ENCODE results near the gene NFAM1. TPM values are rescaled to one million over a fixed set of nuclear protein-coding genes. Genes with fewer than 3 reads are reported as not detected.

The NFAM1 gene
- total RNA-seq, 1 experiment from 2014 or later: 0.12 TPM

DNA sequence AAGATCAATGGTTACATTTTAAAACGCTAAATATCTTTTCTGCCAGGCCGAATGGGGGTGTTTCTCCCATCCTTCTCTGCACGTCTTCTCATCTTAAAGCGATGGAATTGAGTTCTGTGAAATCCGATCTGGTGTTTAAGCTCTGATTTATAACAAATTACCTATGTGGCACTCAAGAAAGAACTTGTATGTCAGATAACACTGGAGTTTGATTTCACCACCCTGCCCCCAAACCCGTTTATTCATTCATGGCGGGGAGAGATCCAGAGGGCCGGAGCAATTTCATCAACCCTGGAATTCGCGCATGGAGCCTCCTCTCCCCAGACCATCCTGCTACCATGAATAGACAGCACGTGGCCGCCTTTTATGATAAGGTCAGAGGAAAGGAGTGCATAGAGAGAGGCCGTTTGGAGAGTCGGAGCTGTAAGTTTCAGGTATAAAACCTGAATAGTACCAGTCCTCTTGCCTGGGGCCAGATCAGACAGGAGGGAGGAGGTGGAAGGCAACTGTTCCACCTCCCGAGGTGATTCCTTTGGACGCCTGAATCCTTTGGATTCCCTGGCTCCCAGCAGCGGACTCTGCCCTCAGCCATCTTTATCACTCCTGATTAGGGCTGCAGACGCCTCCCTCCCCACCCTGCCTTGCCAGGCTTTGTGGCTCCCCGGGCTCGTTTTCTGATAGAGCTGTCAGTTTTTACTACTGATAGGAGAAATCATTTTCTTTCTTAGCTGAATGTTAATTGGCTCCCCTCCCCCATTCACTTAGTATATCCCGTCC is 27.3 kb upstream of the NFAM1 start:
- ATAC-seq (no peak), DNase-seq (ENCODE audit: low read depth, low spot score) (no peak)
- H3K9me3 ChIP-seq (ENCODE audit: control insufficient read depth in 1 of 2, insufficient read depth in 1 of 2, low read depth in 1 of 2, low read length in 2 of 2): no peaks in the 10 kb centered on the region
- ChIA-PET RAD21 (ENCODE audit: low non-redundant PET in 1 of 2, low total read pairs in 2 of 2, uncharacterized antibody in 2 of 2, unreplicated experiment in 2 of 2) (no interaction called here), POLR2A (no interaction called here), CTCF (no interaction called here)
- peaks cover 3% of the 10 kb centered on the region; the same call in 1 of the 2 replicates for H3K27me3 ChIP-seq (ENCODE audit: insufficient read depth, low read length)
- no peaks in the 10 kb centered on the region for H3K9me2 ChIP-seq (ENCODE audit: insufficient read depth)
- no peak overlapping the region for H3K4me2 ChIP-seq (ENCODE audit: low read length)
- no peaks in the 10 kb centered on the region for H3K36me3 ChIP-seq (ENCODE audit: control insufficient read depth in 1 of 2, insufficient read depth in 2 of 2, low read length in 2 of 2)
- H3K27ac ChIP-seq (ENCODE audit: low read depth, low read length): no peak overlapping the region
- intact Hi-C loops (cut with micrococcal nuclease): no loop called here
- no TSS peak for BruUV-seq (replicated peaks)
- H3K4me1 ChIP-seq (ENCODE audit: control insufficient read depth in 1 of 2, insufficient read depth in 2 of 2, low read length in 2 of 2): no peaks in the 10 kb centered on the region
- TF ChIP-seq EGR1 (IDR thresholded peaks at IDR 0.05; ENCODE audit: low read depth): no peak
- TF ChIP-seq YY1 (IDR thresholded peaks at IDR 0.05; ENCODE audit: extremely low read depth, insufficient replicate concordance, low read depth, low read length): no peak
- TF ChIP-seq, protein P1, sequence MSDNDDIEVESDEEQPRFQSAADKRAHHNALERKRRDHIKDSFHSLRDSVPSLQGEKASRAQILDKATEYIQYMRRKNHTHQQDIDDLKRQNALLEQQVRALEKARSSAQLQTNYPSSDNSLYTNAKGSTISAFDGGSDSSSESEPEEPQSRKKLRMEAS (IDR thresholded peaks at IDR 0.05): no peak
- TF ChIP-seq CBX3 (IDR thresholded peaks at IDR 0.05; ENCODE audit: low read depth): no peak
- TF ChIP-seq, protein P2, sequence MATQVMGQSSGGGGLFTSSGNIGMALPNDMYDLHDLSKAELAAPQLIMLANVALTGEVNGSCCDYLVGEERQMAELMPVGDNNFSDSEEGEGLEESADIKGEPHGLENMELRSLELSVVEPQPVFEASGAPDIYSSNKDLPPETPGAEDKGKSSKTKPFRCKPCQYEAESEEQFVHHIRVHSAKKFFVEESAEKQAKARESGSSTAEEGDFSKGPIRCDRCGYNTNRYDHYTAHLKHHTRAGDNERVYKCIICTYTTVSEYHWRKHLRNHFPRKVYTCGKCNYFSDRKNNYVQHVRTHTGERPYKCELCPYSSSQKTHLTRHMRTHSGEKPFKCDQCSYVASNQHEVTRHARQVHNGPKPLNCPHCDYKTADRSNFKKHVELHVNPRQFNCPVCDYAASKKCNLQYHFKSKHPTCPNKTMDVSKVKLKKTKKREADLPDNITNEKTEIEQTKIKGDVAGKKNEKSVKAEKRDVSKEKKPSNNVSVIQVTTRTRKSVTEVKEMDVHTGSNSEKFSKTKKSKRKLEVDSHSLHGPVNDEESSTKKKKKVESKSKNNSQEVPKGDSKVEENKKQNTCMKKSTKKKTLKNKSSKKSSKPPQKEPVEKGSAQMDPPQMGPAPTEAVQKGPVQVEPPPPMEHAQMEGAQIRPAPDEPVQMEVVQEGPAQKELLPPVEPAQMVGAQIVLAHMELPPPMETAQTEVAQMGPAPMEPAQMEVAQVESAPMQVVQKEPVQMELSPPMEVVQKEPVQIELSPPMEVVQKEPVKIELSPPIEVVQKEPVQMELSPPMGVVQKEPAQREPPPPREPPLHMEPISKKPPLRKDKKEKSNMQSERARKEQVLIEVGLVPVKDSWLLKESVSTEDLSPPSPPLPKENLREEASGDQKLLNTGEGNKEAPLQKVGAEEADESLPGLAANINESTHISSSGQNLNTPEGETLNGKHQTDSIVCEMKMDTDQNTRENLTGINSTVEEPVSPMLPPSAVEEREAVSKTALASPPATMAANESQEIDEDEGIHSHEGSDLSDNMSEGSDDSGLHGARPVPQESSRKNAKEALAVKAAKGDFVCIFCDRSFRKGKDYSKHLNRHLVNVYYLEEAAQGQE (IDR thresholded peaks at IDR 0.05; ENCODE audit: low read depth): no peak
- no peak for TF ChIP-seq RAD21 (IDR thresholded peaks at IDR 0.05; ENCODE audit: low read depth)
- TF ChIP-seq, protein P3, sequence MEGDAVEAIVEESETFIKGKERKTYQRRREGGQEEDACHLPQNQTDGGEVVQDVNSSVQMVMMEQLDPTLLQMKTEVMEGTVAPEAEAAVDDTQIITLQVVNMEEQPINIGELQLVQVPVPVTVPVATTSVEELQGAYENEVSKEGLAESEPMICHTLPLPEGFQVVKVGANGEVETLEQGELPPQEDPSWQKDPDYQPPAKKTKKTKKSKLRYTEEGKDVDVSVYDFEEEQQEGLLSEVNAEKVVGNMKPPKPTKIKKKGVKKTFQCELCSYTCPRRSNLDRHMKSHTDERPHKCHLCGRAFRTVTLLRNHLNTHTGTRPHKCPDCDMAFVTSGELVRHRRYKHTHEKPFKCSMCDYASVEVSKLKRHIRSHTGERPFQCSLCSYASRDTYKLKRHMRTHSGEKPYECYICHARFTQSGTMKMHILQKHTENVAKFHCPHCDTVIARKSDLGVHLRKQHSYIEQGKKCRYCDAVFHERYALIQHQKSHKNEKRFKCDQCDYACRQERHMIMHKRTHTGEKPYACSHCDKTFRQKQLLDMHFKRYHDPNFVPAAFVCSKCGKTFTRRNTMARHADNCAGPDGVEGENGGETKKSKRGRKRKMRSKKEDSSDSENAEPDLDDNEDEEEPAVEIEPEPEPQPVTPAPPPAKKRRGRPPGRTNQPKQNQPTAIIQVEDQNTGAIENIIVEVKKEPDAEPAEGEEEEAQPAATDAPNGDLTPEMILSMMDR (IDR thresholded peaks at IDR 0.05 in 2 of 3, conservative IDR thresholded peaks at IDR 0.05 in 1 of 3; ENCODE audit: borderline replicate concordance in 1 of 3, insufficient read depth in 1 of 3, low read depth in 2 of 3, low read length in 2 of 3): no peak
- no peak for TF ChIP-seq CEBPB (IDR thresholded peaks at IDR 0.05; ENCODE audit: low read depth)
- H3K4me3 ChIP-seq (replicated peaks in 1 of 2; ENCODE audit: low read depth in 1 of 2, low read length in 2 of 2): no peak overlapping the region
- H3K9ac ChIP-seq (ENCODE audit: low read length): no peak overlapping the region
- no peaks in the 10 kb centered on the region for H3K79me2 ChIP-seq (ENCODE audit: insufficient read depth, low read length)
- no peak overlapping the region for H2AFZ ChIP-seq (ENCODE audit: low read depth, low read length, poor library complexity, severe bottlenecking)
- no peaks in the 10 kb centered on the region for H4K20me1 ChIP-seq (ENCODE audit: insufficient read depth)
